ENCODE results near the gene HIVEP1.

- TF ChIP-seq CTCF (IDR thresholded peaks at IDR 0.05) (no peak), POLR2A (IDR thresholded peaks at IDR 0.05) (no peak)
These were observed 71.2 kb downstream of the HIVEP1 start for GRCh38 chr6:12083302-12083701.

All from right lobe of liver (tissue), 4 donors.